GM21619 (cell line): ENCODE results near the gene MKLN1.
"Not testable (repeated sequence)": the region's sequence is repeated elsewhere in the genome, so short reads cannot be mapped to it uniquely, and the experiment has no call there.

Experiments used
- ATAC-seq: cut with Tn5 transposase; IDR thresholded peaks from one replicate; pipeline ENCODE4 v1.9.1; 2021; ENCODE audit not compliant: unreplicated experiment

Gene MKLN1

DNA sequence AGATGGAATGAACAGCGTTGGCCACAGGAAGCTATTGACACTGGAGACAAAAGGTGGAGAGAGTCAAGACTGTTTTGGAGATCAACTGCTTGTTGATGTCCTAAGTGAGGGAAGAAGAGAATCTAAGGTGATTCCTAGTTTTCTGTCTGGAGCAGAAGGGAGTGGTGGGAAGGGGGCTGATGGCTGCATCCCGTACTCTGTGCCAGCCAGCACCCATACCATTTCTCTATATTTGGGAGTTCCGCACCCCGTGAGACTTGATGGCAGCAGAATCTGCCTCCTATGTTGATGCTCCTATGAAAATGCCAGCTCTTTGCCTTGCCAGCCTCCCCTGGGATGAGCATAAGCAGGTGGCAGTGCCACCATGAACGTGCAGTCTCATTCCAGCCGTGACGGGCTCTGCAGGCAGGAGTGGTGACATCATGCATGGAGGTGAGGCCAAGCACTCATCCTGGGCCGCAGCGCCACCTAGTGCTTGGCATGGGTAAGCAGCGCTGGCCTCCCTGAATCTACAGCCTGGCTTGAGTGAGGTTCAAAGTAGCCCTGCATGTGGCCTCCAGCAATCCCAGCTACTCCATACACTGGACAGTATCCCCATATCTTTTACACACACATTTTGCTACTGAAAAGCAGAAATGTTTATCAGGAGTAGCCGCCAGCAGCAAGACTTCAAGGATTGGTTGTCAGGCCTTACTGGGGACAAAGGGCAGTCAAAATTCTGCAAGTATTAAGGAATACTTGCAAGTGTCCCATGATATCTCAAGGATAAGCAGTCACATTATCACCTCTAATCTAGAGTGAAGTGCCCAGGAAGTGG lies 185.8 kb downstream of the MKLN1 start:
- peak; percentile 96 for ATAC-seq

DNA sequence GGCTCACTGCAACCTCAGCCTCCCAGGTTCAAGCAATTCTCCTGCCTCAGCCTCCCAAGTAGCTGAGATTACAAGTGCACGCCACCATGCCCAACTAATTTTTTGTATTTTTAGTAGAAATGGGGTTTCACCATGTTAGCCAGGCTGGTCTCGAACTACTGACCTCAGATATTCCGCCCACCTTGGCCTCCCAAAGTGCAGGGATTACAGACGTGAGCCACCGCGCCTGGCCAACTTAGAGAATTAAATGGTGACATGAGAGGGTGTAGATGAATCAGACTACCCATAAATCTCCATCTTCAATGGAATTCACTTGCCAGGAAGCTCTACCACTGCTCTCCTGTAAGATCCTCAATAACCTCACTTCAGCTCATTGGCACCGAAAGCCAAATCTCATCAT lies 187.8 kb downstream of the MKLN1 start:
- ATAC-seq: not testable (repeated sequence)

DNA sequence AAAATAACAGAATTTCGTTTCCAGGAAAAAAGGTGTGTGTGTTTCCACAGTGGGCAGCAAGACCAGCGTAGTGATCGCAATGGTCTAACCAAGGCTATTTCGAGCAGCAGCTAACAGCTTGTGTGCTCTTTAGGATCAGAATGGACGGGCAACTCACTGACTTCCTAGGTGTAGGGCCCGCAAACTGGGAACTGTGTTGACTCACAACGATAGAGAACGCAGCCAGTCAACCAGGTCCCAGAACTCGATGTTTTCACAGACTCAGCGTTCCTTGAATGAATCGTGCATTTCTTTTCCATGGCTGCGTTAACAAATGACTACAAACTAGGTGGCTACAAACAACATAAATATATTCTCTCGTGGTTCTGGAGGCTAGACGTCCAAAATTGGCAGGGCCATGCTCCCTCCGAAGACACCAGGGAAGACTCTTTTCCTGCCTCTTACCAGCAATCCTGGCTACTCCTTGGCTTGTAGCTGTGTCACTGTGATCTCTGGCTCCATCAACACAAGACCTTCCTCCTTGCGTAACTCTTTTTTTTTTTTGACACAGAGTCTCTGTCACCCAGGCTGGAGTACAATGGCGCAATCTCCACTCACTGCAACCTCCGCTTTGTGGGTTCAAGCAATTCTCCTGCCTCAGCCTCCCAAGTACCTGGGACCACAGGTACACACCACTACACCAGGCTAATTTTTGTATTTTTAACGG lies 189.7 kb downstream of the MKLN1 start:
- ATAC-seq: no peak

DNA sequence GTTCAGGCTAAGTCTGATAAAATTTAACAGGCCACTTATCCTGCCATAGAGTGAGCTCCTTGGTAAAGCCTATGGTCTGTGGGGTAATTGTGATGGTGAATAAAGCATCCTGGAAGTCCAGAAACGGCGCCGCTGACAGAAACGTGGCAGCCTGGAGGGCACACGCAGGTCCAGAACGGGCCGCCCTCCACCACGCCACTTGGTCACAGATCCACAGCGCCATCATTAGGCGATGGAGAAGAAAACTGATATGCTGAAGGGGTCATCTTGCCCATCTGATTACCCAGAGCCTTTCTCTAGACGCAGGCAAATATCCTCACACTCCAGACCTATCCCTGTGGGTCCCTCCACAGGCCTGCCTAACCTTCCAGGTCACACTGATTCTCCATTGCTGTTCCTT lies 190.9 kb downstream of the MKLN1 start:
- no peak for ATAC-seq

DNA sequence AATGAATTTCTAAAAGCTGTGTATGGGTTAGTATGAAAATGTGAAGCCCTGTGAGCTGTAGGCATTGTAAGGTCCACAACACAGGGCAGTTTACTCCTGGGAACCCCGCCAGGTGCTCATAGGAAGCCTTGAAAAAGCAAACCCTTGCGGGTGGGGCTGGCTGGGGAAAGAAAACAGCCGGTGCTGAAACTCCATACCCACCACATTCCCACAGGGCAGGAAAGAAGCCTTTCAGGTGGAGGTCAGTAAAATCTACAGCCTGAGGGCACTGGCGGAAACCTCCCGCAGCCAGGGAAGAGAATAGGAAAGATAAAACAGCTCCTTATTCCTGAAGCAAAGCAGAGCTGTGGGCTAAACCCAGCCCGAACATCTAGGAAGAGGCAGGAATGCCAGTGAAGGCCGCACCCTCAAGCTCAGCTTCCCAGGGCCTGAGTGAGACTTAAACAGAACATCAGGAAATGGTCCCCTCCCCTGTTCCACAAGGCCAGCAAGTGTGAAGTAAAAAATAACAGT lies 194.0 kb downstream of the MKLN1 start:
- ATAC-seq: no peak

DNA sequence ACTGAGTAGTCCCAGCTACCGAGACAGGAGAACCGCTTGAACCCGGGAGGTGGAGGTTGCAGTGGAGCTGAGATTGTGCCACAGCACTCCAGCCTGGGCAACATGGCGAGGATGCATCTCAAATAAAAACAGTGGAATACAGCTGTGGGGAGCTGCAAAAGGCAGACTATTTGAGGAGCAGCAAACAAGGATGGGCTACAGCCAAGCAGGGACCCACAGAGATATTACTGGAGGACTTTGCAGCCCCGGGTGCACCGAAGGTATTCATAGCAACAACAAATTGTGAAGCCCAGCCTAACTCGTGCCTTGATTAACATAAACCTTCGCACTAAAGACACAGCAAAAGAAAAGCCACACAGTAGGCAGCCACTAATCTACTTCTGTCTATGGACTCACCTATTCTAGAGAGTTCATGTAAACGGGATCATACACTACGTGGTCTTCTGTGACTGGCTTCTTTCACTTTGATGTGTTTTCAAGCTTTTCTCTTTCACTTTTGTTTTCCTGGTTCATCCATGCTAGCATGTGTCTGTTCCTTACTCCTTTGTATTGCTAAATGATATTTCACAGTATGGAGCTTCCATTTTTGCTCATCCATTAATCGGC lies 194.8 kb downstream of the MKLN1 start:
- ATAC-seq: no peak

DNA sequence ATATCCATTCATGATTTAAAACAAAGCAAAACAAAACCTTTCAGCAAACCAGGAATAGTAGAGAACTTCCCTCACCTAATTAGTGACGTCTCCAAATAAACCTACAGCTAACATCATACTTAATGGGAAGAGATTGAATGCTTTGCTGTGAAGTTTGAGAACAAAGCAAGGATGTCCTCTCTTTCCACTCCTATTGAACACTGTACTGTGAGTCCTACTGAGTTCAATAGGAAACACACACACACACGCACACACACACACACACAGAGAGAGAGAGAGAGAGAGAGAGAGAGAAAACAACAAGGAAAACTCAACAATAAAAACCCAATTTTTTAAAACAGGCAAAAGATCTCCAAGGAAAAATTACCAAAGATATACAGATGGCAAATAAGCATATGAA lies 196.4 kb downstream of the MKLN1 start:
- ATAC-seq: no peak

DNA sequence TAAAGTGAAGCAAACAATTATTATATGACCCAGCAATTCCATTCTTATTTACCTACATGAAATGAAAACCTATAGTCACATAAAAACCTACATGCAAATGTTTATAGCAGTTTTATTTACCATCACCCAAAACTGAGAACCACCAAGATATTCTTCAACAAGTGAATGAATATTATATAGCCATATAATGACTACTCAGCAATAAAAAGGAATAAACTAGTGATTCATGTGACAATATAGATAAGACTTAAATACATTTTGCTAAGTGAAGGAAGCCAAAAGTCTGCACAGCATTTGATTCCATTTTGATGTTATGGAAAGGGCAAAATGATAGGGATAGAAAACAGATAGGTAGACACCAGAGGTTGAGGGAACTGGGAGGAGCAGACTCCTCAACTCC lies 197.0 kb downstream of the MKLN1 start:
- no peak for ATAC-seq

DNA sequence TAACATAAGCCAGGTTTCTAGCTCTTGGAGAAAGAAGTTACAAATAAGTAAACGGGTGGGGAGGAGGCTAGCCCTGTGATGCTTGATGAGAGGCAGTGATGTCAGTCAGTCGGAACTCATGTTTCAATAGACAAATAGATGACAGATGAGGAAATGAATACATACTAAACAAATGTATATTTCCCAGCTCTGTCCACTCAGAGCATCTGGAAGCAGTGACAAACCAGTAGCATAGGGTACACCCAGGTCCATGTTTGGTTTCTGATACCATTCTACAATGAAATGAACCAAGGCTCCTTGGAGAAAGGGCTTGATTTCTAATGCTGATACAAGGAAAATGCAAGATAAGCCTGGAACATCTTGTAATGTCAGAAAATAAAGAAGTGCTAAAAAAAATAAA lies 198.1 kb downstream of the MKLN1 start:
- no peak for ATAC-seq

DNA sequence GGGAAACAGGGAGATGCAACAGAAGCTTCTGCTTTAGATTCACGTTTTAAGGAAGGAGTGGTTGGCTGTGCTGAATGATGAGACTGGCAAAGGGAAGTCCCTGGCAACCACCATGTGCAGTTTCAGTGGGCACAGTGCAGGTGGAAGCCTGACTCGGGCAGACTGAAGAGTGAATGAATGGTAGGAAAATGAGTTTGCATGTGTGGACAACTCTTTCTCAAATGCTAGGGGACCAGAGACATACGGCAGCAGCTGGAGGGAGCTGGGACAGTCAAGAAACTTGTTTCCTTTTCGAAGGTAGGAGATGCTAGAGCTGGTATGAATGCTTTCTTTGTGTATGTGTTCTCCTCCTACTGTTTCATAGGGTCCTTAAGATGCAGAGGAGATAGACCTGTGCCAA lies 199.8 kb downstream of the MKLN1 start:
- ATAC-seq: no peak

DNA sequence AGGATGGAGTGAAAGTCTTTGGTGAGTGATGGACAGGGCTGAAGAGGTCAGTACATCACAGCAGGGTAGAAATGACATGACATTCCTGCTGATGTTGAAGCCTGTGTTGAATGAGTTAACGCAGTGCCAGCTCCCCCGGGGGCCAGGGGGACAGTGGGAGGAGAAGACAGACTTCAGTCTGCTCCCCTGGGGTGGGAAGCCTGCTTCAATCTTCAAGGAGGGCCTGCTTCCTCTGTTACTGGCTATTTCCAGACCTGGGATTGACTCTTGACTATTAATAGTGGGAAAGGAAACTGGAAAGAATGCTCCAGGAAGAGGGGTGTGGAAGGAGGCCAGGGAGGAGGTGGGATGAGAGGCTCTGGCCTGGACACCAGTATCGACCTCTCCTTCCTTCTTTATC lies 201.5 kb downstream of the MKLN1 start:
- no peak for ATAC-seq

DNA sequence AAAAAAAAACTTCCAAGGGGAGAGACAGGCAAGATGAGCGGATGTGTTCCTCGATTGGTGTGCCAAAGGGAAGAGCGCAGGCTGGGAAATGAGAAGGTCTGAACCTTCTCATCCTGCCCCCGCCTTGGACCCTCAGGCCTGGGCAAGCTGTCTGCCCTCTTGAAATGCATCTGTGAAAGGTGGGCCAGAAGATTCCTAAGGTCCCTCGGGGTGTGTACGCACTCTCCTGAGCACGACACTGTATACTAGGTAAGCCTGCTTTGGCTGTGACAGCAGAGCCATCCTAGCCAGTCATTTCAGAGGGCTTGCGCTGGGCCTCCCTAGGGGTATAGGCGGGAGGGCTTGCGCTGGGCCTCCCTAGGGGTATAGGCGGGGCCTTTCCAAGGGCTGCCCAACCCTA lies 201.9 kb downstream of the MKLN1 start:
- ATAC-seq: no peak

DNA sequence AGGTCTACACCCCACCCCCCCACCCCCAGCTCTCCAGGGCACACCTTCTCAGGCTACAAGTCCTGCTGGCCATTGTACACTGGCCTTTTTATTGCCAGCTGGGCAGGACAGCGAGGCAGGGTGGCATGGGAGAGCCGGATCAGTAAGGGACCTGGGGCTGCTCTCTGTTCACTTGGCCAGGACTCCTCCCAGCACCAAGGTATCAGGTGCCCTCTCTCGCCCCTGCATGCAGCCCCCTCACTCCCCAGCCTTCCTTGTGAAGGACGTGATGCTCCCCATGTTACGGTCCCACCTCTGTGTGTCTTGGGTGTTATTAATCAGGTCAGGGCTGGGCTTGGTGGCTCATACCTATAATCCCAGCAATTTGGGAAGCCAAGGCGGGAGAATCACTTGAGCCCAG lies 202.5 kb downstream of the MKLN1 start:
- no peak for ATAC-seq

DNA sequence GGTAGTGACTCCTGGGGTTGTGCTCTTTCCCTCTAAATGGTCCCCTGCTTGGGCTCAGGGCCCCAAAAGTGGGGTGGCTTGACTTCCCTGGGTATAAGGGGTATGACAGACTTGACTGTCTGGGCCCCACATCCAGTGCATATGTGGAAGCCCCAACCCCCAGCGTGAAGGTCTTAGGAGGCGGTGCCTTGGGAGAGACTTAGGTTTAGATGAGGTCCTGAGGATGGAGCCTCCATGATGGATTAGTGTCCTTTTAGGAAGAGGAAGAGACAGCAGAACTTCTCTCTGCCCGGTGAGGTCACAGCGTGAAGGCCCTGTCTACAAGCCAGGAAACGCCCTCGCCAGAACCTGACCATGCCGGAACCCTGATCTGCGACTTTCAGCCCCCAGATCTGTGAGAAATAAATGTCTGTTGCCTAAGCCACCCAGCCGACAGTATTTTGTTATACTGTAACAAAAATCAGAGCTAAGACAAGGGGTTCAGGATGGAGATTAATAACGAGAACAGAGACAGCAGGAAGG lies 205.0 kb downstream of the MKLN1 start:
- no peak for ATAC-seq

DNA sequence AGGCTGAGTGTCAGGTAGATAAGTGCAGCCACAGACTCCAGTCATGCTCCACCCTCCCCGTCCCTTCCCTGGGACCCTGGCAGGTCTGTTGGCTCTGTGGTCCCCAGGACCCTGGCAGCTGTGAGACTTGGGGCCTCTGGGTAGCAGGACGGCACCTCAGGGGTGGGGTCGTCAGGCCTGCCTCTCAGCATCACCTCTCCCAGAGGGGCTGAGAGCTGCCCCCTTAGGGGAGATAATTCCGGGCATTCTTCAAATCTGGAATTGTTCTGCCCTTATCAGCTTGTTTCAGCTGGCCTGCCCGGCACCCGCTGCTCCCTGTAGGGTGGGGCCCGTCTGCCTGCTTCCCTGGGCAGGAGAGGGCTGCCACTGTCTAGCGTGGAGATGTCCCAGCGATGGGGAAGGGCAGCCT lies 205.5 kb downstream of the MKLN1 start:
- no peak for ATAC-seq

DNA sequence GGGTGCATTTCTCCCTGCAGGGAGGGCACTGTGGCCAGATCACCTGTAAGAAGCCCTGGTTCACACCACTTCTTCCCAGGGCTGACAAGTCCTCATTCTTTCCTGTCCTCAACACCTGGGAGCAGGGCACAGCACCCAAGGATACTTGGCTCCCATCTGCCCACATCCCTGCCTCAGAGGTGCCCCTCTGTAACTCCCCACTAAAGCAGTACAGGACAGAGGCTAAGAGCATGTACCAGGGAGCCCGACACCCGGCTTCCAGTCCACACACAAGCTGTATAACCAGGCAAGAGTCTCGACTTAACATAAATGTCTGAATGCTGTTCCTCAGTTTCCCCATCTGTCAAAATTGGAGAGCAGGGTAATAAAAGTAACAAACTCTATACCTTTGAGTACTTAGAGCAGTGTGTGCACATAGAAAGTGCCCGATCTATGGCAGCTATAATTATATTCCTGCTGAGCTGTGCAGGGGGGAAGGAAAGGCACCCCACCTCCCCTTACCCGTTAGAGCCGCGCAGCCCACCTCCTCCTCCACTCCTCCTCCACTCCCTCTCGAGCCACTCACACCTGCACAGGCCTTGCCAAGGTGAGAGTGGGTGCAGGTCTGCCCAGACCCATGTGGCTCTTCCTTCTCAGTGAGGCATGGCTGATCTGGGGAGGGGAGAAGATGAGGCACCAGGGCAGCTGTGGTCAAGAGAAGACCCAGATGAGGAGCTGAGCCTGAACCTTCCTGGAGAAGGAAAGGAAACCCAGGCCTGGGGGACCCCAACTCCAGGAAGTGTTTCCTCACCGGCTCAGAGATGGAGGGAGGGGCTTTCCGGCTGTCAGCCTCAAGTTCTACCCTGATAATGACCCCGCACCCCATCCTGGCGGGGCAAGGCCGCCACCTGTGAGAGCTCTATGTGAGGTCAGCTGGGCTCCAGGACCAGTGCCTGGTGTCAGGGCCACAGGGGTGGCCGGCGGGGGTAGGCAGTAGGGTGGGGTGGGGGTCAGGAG lies 206.2 kb downstream of the MKLN1 start:
- ATAC-seq: no peak

DNA sequence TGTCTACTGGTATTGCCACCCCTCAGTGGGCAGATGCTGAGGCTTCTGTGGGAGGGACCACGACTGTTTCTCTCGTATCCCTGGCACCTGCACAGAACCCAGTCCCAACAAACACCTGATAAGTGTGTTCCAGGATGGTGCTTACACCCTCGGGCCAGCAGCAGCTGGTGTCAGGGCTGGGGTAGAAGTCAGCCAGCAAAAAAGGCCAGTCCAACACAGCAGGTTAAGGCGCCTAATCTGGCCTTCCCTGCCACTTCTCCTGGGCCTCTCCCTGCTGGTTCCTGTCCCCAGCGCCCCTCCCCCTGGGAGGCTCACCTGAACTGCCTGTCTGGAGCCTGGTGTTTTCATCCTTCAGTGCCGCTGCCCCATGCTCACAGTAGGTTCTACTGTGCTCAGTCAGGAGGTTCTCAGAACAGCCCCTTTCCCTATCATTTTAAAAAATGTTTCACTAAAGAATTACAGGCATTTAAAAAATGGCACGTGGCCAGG lies 208.7 kb downstream of the MKLN1 start:
- no peak for ATAC-seq

DNA sequence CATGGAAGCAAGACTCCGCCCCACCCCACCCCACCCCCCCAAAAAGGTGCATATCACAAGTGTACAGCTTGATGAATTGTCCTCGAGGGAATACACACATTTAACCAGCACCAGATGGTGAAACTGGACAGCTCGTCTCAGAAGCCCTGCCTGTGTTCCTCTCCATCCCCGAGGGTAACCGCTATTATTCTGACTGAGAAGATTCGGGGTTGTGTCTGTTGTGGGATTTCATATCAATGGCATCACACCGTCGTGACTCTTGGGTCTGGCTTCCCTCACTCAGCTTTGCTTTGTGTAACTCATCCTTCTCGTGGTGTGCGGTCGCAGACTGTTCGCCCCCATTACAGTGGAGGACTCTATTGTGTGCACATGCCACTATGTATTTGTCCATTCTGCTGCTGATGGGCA lies 209.9 kb downstream of the MKLN1 start:
- no peak for ATAC-seq

DNA sequence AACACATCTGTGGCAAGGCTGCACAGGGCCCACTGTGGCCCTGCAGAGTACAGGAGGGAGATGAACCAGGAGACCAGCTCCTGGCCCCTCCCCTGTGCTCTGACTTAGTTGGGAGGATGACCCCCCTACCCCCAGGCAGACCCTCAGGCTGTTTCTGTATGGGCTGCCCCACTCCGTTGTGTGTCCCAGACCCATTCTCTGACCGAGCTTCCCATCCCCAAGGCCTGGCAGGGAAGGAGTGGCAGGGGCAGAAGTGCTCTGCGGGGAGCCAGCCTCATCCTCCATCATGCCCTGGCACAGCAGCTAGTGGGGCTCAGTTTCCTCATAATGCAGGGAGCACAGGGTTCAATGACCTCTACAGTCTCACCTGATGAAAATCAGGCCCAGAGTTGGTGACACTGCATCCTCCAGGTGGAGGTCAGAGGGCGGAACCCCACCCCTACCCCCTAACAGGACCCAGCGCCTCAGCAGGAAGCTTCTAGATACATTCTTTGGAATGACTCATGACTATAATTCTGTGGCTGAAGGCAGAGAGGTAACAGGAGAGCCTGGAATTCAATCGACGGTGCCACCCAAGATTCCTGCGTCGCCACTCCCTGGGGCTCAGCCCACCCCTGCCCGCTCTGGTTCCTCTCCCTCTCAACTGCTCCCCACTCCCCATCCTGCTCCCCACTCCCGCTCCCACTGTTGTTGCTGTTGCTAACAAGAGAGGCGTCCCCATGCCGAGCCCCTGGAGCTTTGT lies 210.6 kb downstream of the MKLN1 start:
- ATAC-seq: no peak

DNA sequence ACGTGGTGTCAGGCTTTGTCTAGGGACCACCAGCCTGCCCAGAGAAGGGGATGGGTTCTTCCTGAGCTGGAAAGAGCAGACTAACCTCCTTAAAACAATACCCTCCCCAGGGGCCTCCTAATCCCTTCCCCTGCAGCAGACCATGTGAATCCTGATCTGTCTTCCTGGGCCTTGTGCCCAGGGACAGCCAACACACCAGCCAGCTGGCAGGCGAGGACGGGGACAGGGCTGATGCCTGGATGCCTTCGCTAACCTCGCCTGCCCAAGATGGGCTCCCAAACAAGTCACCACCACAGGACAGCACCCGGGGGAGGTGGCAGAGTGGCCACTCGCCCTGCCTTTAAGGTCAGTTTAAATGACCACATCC lies 211.1 kb downstream of the MKLN1 start:
- ATAC-seq: no peak
